ENCODE measurements around the gene PRKD1. TPM values are rescaled to one million over a fixed set of nuclear protein-coding genes. Genes with fewer than 3 reads are reported as not detected.

PRKD1 gene
- total and polyA plus RNA-seq, 11 donors = 0.99 to 8.8 (median 3.6) TPM

- no peak for ATAC-seq
- TF ChIP-seq POLR2A (IDR thresholded peaks at IDR 0.05) (no peak), CTCF (IDR thresholded peaks at IDR 0.05) (no peak)
- Histone ChIP-seq H3K36me3 (no peaks in the 10 kb centered on the region), H3K27ac (no peak overlapping the region), H3K4me1 (peaks cover 0 to 26% (median 3%) of the 10 kb centered on the region in 12 donors), H3K4me3 (no peak overlapping the region), H3K27me3 (no peaks in the 10 kb centered on the region), H3K9me3 (no peaks in the 10 kb centered on the region)
- no peak for DNase-seq
- 64 to 79% (median 78%) methylated on average over 5 of the region's 5 CpGs for WGBS, 4 donors
- intact Hi-C loops (cut with DNase I) = no loop called here
These were observed 103.8 kb downstream of the PRKD1 start for GRCh38 chr14:29823816-29824215.

- no peaks in the 10 kb centered on the region for H3K36me3 ChIP-seq
- no peaks in the 10 kb centered on the region for H3K9me3 ChIP-seq
- peaks cover 0 to 26% (median 3%) of the 10 kb centered on the region in 12 donors for H3K4me1 ChIP-seq
- H3K4me3 ChIP-seq = no peak overlapping the region
- intact Hi-C loops (cut with DNase I) = no loop called here
- no peaks in the 10 kb centered on the region for H3K27me3 ChIP-seq
- H3K27ac ChIP-seq = no peak overlapping the region
- no peak for DNase-seq
- no peak for TF ChIP-seq POLR2A (IDR thresholded peaks at IDR 0.05)
- no peak for TF ChIP-seq CTCF (IDR thresholded peaks at IDR 0.05)
- ATAC-seq = no peak
These were observed 105.3 kb downstream of the PRKD1 start for GRCh38 chr14:29822430-29822709.

GRCh38 chr14:29821661-29822429 lies 105.8 kb downstream of the PRKD1 start:
- DNase-seq (no peak), ATAC-seq (no peak)
- Histone ChIP-seq H3K36me3 (no peaks in the 10 kb centered on the region), H3K27me3 (no peaks in the 10 kb centered on the region), H3K4me1 (peaks cover 0 to 26% (median 3%) of the 10 kb centered on the region in 12 donors), H3K4me3 (no peak overlapping the region), H3K27ac (no peak overlapping the region), H3K9me3 (no peaks in the 10 kb centered on the region)
- TF ChIP-seq POLR2A (IDR thresholded peaks at IDR 0.05) (no peak), CTCF (IDR thresholded peaks at IDR 0.05) (no peak)
- intact Hi-C loops (cut with DNase I) = no loop called here
- 75 to 77% (median 76%) methylated on average over 5 of the region's 5 CpGs for WGBS, 4 donors

- DNase-seq = no peak
- ATAC-seq = no peak
- Histone ChIP-seq H3K27me3 (no peaks in the 10 kb centered on the region), H3K27ac (no peak overlapping the region), H3K4me3 (no peak overlapping the region), H3K36me3 (no peaks in the 10 kb centered on the region), H3K4me1 (peaks cover 0 to 26% (median 3%) of the 10 kb centered on the region in 12 donors), H3K9me3 (no peaks in the 10 kb centered on the region)
- TF ChIP-seq POLR2A (IDR thresholded peaks at IDR 0.05) (no peak), CTCF (IDR thresholded peaks at IDR 0.05) (no peak)
- 65 to 73% (median 67%) methylated on average over 2 of the region's 2 CpGs for WGBS, 4 donors
- intact Hi-C loops (cut with DNase I) = no loop called here
These were observed 106.4 kb downstream of the PRKD1 start for GRCh38 chr14:29821242-29821641.
